HS-27A (cell line): ENCODE data around the gene DAG1.
A peak's percentile ranks its signal among the peaks of the same experiment; 100 is the strongest.
"Not testable (repeated sequence)": the region's sequence is repeated elsewhere in the genome, so short reads cannot be mapped to it uniquely, and the experiment has no call there.

Experiments
- DNase-seq: peaks from one replicate; pipeline ENCODE4 v3.0.0-alpha.2; 2012; ENCODE audit warnings: low read depth, missing footprints

DAG1 gene

DNA sequence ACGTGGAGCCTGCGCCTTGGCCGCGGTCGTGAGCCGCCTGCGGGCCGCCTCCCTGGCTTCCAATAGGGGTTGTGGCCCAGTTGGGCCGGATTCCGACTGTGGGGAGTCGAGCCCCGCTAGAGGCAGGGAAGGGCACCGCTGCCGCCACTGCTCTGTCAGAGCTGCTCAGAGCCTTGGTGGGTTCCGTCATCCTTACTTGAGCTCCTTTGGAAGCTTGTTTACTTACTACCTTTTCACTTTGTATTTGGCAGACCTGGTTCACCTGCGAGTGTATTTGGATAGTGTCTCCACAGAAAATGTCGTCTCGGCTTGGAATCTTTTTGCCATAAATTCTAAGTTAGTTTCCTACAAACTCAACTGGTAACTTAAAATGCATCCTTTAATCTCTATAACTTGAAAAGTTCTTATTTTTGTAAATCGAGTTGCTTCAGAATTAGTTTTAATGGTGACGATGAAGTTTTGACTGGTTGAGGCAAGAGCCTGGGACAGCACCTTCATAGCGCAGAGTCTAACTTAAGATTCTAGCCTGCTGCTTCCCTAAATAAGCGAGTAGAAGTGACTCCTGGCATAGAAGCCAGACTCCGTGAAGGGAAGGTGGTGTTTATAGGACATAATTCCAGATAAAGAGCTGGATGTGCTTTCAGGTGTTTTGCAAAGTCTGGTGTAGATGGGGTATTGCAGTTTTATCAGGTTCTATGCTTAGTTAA is 800 bp downstream of the DAG1 start:
- DNase-seq: no peak

GRCh38 chr3:49471856-49472495 is 1.9 kb downstream of the DAG1 start:
- DNase-seq: no peak

DNA sequence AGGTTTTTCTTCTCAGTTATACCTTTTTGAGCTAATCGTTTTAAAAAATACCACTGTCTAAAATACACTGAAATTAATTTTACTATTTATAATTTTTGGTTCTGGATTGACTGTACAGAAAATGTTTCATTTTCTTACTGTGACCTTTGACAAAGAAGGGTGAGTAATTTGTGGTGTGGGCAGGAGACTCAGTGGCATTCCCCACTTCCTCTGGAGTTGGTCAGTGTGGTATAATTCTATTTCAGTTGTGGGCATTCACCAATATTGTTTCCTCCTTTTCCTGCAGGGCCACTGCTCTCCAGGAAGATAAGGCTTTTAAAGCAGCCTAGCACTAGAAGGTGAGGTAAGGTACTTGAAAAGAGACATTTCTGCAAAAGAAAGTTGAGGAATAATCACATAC is 6.5 kb downstream of the DAG1 start:
- DNase-seq: no peak

DNA sequence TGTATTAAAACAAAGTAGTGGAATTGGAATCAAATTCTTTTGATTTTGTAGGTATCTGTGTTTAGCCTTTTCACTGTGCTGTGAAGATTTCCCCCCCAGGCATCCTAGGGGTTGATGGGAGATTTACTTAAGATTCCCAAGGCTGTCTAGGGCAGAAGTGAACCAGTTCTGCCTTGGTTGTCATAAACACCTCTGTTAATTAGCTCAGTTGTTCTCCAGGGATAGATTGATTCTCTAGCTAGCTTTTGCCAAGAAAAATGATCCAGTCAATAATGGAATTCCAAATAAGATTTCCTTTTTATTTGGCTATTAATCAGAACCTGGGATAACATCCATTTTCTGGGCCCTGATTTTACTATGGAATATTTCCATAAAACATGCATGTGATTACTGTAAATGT is 12.7 kb downstream of the DAG1 start:
- no peak for DNase-seq

- no peak for DNase-seq
Observed at GRCh38 chr3:49484471-49484870, 14.4 kb downstream of the DAG1 start.

DNA sequence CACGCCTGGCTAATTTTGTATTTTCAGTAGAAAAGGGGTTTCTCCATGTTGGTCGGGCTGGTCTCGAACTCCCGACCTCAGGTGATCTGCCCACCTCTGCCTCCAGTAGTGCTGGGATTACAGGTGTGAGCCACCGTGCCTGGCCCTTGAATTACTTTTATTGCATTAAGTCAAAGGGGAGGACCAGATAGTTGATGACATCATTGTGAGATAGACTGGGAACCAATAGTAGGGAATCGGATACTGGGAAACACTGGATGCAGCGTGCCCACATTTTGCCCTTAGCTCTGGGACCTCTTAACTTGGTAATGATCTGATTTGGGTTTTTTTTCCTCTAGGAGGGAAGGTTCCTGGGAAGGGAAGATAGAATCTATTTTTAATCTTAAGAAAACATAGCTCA is 19.2 kb downstream of the DAG1 start:
- no peak for DNase-seq

- no peak for DNase-seq
Observed at GRCh38 chr3:49492969-49493368, 22.9 kb downstream of the DAG1 start.

DNA sequence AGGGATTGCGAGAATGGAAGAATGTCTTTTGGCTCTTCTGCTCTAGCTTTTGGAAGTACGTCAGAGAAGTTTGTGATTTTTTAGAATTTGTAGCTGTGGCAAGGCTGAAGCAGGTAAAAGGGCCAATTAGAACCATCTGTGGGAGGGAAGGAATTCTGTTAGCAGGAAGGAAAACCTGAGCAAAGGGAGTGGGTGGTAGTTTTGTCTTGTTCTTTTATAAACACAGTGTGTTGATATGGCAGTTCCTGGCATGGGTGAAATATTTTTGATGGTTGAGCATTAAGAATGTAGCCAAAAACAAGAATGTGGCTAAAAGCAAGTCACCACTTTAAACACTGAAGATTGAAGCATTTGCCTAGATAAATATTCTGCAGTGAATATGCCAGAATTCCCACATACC is 23.8 kb downstream of the DAG1 start:
- no peak for DNase-seq

- no peak for DNase-seq
Observed at GRCh38 chr3:49495023-49495422, 25.0 kb downstream of the DAG1 start.

DNA sequence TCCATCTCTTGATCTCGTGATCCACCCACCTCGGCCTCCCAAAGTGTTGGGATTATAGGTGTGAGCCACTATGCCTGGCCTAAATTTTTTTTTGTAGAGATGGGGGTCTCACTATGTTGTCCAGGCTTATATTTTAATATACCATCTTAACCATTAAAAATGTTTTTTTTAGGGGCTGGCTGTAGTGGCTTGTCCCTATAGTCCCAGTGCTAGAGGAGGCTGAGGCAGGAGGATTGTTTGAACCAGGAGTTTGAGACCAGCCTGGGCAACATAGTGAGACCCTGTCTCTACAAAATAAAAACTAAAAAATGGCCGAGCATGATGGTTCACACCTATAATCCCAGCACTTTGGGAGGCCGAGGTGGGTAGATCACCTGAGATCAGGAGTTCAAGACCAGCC is 26.8 kb downstream of the DAG1 start:
- not testable (repeated sequence) for DNase-seq

DNA sequence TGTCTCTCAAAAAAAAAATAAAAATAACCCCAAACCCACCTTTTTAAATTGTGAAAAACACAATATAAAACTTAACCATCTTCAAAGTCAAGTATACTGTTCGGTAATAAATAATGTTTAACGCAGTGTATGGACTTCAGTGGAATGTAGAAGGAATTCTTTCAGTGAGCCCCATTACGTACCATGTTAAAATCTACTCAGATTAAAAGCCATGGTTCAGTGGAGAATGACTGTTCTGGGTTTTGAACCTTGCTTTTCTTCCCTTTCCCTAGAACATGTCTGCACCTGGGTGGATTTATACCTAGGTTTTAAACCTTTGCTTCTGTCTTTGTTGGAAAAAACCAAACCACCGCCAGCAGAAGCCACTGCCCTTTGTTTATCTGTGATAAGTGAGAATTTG is 27.5 kb downstream of the DAG1 start:
- DNase-seq: no peak

- DNase-seq: no peak
Observed at GRCh38 chr3:49498239-49498638, 28.2 kb downstream of the DAG1 start.

GRCh38 chr3:49498648-49499047 is 28.6 kb downstream of the DAG1 start:
- no peak for DNase-seq

DNA sequence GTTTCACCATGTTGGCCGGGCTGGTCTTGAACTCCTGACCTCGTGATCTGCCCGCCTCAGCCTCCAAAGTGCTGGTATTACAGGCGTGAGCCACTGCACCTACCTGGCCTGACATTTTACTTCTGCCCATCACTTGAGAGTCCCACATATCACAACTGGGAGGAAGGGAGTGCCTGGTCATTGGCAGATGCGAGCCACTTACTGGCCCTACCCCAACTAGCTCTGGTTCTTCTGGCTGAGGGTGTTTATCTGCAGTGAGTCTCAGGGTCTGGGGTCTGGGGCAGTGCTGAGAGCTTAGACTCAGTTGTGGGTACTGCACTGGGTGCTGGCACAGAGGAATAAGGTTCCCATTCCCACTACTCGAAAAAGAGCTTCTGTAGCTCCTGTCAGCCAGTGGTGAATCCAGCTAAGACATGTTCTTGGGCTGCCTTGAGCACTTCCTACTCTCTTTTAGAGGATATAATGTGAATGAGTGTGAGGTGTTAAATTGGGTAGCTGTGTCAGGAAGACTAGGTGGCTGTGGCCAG is 30.2 kb downstream of the DAG1 start:
- no peak for DNase-seq

GRCh38 chr3:49500732-49501609 is 30.9 kb downstream of the DAG1 start:
- DNase-seq: peak; percentile 92

GRCh38 chr3:49501842-49502241 is 31.8 kb downstream of the DAG1 start:
- DNase-seq: no peak

GRCh38 chr3:49506906-49507305 is 36.8 kb downstream of the DAG1 start:
- no peak for DNase-seq

GRCh38 chr3:49509028-49509561 is 39.0 kb downstream of the DAG1 start:
- DNase-seq: no peak

DNA sequence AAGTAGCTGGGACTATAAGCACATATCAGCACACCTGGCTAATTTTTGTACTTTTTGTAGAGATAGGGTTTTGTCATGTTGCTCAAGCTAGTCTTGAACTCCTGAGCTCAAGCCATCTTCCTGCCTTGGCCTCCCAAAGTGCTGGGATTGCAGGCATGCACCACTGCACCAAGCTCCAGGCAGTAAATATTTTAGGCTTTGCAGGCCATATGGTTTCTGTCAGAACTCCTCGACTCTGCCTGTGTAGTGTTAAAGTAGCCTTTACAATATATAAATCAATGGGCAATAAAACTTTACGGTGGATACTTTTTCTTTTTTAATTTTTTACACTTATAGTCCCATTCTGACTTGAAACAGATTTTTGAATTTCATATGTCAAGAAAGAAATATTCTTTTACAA is 41.6 kb downstream of the DAG1 start:
- DNase-seq: no peak

DNA sequence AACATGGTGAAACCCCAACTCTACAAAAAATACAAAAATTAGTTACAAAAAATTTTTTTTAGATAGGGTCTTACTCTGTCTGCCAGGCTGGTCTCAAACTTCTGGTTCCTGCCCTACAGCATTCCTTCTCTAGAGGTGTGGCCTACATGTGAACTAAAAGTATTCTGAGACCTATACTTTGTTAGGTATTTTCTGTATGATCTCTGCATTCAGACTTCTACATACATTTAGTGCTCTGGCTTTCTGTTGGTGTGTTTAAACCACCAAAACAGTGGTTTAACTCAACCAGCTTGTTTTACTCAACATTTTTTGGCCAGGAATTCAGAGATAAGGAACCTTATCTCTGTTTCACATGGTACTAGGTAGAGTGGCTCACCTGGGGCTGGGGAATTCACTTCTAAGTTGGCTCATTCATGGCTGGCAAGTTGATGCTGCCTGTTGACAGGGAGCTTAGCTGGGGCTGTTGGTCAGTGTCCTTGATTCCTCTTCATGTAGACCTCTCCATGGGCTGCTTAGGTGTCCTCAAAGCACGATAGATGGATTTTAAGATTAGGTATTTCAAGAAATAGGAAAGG is 42.8 kb downstream of the DAG1 start:
- no peak for DNase-seq

- no peak for DNase-seq
Observed at GRCh38 chr3:49513494-49514124, 43.5 kb downstream of the DAG1 start.

DNA sequence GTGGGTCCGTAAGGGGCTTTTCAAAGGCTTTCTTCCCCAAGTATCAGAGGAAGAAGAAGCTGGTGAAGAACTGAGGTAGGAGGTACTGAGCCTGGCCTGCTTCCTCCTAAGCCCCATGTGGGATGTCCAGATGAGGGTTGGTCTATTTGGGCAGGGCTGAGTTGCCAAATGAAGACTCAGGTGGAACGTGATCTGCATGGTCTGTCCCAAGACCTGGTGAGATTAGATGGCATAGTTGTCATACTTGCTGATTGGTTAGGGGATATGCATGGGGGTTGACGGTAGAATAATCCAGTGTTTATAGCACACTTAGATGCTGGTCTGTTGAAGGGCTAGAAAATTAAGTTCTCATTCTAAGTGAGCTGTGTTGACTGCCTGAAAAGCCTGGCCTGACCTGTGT is 47.9 kb downstream of the DAG1 start:
- DNase-seq: no peak
